Endothelial cell of hepatic sinusoid (primary cell): ENCODE results near the gene TENM4.

ENCODE experiments used
- in situ Hi-C: cut with HindIII; loops from 2 replicates; pipeline ENCODE4 v1.10.0; 2017; ENCODE audit warnings: low sequenced_read_pairs

TENM4 gene

DNA sequence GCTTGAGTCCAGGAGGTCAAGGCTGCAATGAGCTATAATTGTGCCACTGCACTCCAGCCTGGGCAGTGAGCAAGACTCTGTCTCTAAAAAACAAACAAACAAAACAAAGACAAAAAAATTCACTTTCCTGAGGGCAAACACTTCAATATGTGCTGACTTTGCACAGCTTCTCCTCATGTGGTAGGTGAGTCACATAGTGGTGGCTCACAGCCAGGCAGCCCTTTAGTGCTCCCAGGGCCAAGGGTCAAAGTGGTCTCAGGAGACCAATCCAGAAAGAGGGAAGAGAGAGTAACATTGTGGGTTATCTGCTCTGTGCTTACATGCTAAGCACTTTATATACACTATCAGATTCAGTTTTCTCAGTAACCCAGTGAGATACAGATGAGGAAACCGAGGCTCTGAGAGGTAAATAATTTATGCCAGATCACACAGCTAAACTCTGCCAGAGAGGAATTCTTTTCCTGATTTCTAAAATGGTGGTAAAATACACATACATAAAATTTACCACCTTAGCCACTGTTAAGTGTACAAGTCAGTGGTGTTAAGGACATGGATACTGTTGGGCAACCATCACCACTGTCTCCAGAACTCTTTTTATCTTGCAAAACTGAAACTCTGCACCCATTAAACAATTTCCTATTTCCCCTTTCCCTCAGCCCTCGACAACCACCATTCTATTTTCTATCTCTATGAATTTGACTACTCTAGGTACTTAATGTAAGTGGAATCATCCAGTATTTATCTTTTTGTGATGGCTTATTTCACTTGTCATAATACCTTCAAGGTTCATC, 634.4 kb downstream of the TENM4 start:
- in situ Hi-C loops, result no loop called here

DNA sequence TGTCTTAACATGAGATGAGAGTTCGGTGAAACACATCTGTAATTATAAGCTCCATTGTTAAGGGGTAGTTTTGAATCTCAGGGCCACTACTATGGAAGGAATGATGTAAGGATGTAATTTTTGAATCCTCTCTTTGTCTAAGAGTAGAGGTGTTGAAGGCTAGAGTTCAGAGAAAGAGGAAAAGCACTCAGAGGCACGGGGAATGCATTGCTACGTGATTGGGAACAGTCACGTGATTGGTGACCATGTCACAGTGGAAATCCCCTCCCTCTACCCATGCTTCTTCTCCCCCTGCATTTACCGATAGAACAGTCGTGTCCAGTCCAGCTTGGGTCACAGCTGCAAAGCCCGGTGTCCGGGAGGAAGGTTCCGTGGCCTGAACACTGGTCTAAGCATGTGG, 635.8 kb downstream of the TENM4 start:
- in situ Hi-C loops, result no loop called here

DNA sequence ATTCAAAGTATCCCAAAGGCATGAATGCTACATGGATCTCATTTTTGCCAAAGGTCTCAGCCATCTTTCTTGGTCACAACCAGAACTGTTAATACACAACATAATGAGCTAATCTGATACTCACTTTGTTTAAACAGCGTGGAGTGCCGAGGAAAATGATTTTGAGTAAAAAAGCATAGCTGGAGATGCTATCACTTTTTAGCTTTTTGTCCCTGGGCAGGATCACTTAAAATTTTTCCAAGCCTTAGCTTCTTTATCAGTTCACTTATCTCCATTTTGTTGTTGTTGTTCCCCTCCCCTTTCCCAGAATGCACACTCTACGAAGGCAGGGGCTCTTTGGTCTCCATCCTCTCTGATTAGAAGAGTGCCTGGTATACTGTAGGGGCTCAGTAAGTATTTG, 636.8 kb downstream of the TENM4 start:
- in situ Hi-C loops, result no loop called here

DNA sequence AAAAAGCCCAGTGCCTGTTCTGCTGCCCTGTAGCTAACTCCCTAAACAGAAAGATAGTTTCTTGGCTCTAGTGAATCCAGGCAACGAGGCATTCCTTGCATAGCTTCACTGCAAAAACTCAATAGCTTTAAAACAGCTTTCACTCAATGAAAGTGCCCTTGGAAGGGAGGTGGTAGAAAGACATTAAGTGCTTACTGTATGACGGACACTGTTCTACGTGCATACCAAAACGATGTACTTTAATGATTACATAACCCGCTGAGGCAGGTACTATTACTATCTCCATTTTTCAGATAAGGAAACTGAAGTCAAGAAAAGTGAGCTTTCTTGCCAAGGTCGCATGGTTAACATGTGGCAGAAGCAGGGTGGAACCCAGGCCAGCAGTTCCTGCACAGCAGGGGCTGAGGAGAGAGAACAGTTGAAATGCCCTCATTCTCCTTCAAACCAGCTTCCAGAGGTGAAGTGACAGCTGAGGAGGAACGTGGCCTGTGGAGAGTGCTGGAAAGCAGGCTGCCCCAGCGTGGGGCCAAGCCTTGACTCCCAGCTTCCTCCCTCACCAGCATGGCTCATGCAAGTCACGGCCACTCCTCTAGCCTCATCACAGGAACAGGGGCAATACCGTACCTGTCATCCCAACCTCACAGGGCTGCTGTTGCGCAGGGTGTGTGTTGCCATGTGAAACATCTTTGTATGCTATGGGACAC, 638.6 kb downstream of the TENM4 start:
- in situ Hi-C loops, result no loop called here

DNA sequence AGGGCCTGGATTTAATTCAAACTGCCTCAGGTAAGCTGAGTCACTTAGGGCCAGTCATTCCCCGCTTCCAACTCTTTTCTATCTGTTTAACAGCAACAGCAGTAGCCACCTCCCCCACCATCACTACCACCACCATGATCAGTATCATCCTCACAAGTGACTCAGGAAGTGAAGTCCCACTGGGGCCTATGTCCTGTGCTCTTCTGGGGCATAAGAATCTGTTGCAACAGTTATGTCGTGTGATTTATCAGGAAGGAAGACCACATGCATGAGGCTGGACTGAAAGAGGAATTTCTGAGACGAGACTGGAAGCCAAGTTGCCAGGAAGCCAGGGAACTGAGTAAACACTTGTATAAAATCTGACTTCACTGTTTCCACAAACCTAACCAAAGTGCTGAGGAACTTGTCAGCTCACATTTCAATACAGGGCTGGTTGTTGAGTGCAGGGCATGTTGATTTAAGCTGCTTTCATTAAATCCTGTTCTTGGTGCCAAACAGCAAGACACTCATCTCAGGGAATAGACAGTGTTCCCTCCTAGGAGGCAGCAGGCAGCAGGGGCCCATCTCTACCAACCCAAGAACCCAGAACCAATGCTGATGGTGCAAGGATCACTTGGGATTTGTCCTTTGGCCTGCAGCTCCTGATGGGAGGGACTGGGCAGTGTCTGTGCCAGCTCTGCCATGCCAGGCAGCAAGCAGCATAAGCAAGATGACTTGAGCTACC, 639.5 kb downstream of the TENM4 start:
- in situ Hi-C loops, result no loop called here

DNA sequence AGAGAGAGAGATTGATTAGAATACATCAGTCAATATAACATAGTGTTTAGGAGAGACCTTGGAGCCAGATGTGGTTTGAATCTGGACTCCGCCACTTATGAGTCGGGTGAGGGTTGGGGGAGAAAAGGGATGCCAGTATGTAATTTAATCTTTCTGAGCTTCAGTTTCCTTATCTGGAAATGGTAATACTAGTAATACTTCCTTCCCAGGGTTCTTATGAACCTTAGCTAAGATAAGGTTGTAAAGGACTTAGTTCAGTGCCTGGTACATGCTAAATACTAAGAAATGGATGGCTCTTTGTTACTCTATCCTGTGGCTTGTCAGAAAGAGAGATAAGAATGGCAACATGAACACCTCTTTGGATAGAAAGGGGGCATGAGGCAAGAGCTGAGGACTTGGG, 640.1 kb downstream of the TENM4 start:
- in situ Hi-C loops, result no loop called here

DNA sequence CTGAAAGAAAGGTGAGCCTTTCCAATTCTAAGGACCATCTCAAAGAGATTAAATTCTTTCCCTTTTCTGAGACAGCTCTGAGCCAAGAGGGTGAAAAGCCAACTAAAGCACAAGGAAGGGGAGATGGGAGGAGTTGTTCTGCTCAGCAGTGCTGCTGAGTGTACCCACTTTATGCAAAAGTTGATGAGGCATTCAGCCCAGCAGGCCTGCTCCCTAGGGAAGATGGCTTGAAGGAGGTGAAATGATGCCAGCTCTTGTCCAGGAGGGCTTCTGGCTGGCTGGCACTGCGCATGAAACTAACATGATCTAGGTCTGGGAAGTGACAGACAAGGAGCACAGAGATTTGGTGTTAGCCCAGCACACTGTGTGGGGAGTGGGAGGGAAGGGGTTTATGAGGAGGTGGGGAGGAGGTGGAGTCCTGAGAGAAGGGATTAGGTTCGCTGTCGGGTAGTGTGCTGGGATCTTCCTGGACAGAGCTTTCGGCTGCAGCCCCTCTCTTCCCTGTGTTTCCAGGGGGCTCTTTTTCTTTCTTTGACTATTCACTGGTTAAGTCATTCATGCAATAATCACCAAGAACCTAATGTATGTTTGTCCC, 640.6 kb downstream of the TENM4 start:
- in situ Hi-C loops, result no loop called here

DNA sequence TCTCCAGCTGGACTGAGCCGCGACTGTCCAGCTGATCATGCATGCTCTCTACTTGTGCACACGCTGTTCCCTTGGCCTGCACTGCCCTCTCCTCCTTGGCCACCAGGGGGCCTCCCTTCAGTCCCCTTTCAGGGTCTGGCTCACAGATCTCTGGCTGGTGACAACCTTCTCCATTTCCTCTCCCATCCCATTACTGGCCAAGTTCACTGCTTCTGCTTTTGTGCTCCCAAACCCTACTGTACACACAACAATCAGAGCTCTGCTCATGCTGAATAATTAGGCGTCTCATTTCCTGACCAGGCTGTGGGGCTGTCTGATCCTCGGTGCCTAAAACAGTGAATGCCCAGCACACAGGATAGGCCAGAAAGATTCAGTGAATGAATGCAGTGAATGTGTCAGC, 642.2 kb downstream of the TENM4 start:
- in situ Hi-C loops, result no loop called here

DNA sequence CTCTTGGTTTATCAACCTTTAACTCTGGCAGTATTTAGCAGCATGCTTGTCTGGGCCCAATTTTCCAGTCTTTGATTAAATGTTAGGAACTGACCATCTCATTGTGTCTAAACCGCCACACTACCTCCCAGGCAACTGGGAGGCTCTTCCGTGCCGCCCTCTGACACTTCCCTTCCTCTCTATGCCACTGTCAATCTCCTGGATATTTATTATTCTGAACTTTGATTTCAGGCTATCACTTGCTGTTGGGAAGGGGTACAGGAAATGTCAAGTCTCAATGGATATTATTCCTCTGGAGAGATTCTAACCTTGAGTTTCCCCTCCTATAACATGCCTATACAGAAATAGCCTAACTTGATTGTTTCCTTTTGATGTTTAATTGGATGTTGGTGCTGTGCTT, 643.3 kb downstream of the TENM4 start:
- in situ Hi-C loops, result no loop called here

DNA sequence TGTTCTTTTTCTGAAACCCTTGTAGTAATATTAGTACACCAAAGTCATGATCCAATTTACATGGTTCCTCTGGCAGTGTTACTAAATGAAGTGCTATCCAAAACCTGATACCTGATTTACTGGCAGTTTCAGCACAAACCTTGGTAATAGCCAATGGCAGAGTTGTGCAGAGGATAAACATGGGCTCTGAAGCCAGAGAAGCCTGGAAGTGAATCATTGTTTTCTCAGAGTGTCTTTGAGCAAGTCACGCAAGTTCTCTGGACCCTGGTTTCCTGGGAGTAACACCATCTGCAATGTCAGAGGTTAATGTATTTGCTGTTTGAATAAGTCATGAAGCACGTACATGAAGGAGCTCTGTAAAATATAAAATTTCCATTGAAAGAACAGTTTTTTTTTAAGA, 643.9 kb downstream of the TENM4 start:
- in situ Hi-C loops, result no loop called here

DNA sequence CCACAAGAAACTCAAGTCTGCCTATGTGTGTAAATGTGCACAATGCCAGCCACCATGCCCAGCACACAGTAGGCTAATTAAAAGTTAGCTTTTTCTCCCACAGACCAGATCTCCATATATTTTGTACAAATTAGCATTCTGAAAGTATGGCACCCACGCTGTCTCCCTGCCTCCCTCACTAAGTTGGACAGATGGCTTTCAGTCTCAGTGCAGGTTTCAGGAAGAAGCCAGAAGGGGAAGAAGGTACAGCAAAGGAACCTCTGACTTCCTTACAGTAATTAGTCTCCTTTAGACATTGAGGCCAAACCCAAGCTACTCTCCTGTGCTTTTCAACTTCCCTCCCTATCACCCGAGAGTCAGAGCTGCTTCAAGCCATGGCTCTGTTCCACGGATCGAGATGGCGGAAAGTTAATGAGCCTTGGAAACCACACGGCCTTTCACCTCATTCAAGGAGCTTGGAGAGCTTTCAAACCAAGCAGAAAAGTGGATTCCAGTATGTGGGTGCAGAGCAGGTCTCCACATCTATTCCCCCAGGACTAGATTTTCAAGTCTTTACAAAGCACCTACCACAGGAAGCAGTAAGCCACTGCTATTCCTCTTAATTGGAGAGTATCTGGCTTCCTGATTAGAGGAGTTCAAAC, 645.1 kb downstream of the TENM4 start:
- in situ Hi-C loops, result no loop called here

DNA sequence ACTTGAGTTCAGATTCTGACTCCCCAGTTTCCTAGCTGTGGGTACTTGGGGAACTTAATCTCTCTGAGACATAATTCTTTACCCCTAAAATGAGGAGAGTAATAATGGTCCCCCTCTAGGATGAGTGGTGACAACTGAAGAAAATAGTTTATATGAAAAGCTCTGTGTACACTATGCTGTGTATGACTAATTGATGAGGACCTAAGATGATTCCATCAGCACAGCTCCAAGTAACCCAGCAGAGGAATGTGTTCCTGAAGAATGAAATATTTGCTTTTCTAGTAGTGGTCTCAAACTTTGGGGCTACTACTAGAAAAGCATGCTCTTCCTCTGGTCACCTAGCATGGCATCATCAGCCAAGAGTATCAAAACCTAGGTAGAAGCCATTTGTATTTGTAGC, 648.9 kb downstream of the TENM4 start:
- in situ Hi-C loops, result no loop called here

DNA sequence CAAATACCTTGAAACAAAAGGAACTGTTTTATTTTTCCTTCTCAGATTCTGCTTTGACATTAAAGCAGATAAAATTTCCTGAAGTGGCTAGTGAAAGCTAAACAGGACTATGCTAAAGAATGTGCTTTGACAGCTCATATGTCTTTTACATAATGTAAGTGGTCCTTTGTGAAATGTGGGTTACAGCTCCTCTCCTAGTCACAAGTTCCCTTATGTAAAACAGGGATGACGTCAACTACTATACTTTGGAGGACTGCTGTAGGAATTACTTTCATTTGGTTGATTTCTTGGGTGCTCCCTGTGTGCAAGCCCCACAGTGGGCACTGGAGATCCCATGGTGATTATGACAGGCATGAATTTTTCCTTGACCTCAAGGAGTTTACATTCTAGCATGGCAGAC, 649.6 kb downstream of the TENM4 start:
- in situ Hi-C loops, result no loop called here

DNA sequence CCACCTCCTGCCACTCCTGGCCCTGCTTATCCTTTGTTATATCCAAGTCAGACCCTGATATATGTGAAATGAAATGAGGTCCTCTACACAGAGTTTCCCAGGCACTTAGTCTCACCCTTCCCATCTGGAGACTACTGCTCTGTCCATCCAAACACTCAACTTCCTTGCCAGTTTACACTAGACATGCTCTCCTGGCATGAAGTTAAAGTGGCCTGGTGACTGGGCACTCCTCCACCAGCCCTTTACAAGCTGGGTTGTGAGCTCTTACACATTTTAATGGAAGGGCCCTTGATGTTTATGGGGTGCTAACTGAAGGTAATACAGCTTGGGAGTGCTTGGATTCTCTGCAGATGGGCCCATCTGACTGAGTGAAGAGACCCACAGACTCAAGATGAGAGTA, 650.0 kb downstream of the TENM4 start:
- in situ Hi-C loops, result no loop called here

DNA sequence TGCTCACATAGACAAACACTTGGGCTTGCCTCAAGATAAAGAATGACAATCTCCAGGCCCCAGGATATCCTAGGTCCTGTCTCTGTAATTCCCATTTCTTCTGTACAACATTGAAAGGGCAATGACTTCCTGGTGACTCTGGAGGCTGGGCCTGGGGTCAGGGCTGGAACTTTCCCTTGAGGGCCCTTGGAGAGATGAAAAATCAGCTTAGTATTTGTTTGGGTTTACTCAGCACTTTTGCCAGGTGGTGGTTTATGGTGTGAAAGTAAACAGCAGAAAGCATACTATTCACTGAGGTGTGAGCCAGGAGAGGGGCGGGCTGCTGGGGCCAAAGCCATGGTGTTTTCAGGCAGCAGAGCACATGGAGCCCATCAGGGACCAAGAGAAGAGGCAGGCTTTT, 651.5 kb downstream of the TENM4 start:
- in situ Hi-C loops, result no loop called here

DNA sequence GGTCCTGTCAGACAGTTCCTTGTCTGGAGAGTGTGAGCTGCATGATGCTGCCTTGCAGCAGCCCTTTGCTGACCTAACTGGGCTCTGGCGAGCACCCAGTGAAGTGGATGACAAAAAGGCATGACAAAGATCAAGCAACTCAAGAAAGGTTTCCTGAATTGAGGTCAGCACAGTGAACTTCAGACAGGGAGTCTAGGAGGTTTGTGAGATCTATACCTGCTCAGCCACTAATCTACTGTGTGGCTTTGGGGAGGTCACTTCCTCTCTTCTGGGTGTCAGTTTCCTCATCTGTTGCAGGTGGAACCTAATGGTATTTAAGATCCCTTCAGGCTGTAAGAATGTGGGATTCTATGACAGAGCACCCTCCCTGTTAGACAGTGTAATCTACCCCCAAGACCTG, 652.3 kb downstream of the TENM4 start:
- in situ Hi-C loops, result no loop called here

DNA sequence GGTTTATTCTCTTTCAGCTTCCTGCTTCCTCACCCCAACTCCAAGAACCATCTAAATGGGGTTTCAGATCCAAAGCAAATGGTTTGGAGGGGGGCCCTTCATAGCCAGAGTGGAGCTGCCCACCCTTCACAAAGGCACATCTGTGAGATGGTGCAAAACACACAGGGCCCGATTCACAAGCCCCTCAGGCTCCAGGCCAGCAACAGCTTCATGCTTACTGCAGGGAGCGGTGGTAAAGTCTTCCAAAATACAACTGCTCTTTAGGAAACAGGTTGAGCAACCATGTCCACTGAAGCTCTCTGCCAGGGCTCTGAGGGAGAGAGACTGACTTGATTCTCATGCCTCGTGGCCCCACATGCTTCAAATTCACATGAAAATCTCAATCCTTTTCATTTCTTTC, 653.1 kb downstream of the TENM4 start:
- in situ Hi-C loops, result no loop called here

DNA sequence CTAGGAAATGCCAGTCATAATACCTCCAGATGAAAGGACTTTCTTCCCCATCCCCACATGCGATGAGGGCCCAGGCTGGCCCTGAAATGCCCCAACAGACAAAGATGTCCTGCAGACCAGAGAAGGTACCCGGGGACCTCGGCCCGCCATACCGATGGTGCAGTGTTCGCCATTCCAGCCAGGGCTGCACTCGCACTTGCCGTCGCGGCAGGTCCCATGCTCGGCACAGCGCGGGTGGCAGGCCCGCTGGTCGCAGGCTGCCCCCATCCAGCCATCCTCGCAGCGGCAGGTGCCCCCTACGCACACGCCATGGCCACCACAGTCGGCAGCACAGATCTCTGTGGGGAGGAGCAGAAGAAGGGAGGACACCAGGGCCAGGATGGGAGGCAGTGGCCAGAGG, 654.1 kb downstream of the TENM4 start:
- in situ Hi-C loops, result no loop called here

DNA sequence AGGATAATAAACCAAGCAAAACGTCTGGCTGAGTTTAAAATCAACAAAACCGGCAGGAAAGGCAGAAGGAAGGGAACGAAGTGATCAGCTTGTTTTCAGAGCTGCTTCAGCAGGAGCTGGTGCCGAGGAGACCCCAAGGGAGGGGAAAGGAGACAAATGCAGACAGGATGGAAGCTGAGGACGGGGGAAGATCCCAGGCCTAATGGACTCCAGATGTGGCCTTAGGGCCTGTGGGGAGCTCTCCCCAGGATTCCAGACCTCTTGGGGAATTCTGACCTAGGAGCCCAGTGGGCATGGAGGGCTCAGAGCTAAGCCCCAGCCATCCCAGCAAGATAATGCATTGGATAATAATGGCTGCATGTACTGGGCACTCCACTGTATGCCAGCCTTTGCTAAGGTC, 654.7 kb downstream of the TENM4 start:
- in situ Hi-C loops, result no loop called here

DNA sequence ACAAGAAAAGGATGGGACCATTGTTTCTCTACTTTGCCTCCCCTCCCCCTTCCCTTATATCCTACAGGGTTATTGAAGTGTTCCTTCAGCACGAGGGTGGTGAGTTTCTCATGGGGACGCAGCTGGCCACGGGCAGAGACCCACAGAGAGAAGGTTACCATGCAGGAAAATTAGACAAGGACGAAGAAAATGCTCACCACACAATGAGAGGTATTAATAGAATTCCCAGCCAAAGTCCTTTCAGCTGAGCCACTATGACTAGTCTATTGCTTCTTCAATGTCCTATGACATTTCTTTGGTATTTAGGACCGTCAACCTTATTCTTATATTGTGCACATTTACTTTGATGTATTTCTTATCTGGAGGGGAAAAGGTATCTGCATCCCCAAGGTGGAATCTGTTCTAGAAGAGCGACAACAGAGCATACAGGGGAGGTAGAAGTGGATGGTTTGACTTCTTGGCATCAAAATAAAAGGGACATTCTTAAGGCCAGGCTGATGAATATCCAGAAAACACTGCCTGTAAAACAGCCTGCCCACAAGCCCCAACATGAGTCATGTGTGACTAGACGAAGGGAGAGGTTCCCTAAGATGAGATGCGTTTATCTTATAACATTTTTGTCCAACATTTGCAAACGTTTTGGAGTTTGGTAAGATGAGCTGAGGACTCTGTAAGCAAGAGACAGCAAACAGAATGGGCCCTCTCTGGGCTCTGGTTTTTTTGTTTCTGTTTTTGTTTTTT, 656.3 kb downstream of the TENM4 start:
- in situ Hi-C loops, result no loop called here
